ENCODE measurements around the gene ACIN1. TPM values are rescaled to one million over a fixed set of nuclear protein-coding genes. Genes with fewer than 3 reads are reported as not detected.

ACIN1 gene
- total RNA-seq, 1 donor from 2014 or later: 67.8 TPM

GRCh38 chr14:23056956-23057756 is 37.8 kb downstream of the ACIN1 start, which contains the start of gene CDH24:
Gene CDH24, minus strand, starts transcription at chr14:23057520. Its CDS starts 1,787 bp downstream, at chr14:23055733.
- no peak for DNase-seq

- DNase-seq: no peak
These were observed 38.6 kb downstream of the ACIN1 start for GRCh38 chr14:23056145-23056955.

DNA sequence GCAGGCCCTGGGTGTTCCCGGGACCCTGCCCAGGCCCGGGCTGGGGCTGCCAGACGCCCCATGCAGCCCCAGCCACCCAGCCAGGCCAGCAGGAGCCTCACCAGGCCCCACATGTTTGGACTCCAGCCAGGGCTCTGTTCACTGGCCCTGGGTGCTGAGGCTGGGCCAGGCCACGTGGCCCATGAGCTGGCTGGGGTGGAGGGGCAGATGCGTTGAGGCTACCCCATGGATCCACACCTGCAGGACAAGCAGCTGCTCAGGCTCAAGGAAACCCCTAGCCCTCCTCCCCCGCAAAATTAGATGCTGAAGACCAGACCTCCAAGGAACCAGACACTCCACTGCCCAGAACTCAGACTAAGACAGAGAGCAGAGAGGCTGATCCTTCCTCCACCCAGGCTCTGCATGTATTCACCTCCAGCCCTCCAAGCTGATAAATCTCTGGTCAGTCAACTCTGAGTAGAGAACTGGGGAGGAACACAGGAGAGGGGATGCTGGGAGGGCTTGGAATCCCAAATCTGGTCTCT is 39.3 kb downstream of the ACIN1 start:
- no peak for DNase-seq

GRCh38 chr14:23055147-23055550 is 39.8 kb downstream of the ACIN1 start:
- no peak for DNase-seq

GRCh38 chr14:23054000-23054811 is 40.7 kb downstream of the ACIN1 start:
- DNase-seq: no peak

DNA sequence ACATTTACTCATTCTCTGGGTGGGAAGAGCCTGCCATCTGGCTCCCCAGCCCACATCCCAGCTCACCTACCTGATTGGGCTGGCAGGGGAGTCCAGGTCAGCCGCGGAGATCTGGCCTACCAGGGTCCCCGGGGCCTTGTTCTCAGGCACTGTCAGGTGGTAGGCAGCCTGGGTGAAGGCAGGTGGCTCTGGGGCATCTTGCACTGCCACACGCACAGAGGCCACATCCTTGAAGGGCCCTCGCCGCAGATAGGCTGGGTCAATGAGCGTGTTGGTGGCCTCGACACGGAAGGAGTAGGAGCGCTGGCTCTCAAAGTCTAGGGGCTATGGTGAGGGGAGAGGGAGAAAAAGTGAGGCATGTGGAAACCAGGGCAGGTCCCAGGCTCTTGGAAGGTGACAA is 41.5 kb downstream of the ACIN1 start:
- DNase-seq: no peak

DNA sequence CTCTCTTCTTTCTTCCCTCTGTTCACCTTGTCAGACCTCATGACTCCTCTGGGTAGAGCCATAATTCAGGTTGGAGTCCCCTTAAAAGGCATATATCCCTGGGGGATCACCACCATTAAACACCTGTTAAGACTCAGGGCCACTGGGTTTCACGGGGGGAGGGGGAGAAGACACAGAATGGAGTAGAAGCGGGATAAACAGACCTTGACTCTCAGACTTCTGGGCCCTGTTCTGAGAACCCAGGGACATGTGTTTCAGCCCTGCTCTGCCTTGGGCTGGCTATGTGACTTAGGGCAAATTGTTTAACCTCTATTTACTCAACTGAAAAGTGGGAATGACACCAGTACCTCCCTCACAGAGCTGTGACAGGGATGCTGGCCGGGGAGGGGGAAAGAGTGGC is 42.3 kb downstream of the ACIN1 start:
- DNase-seq: no peak

GRCh38 chr14:23052182-23052623 is 42.7 kb downstream of the ACIN1 start:
- DNase-seq: no peak

GRCh38 chr14:23051141-23052057 is 43.5 kb downstream of the ACIN1 start:
- no peak for DNase-seq

GRCh38 chr14:23049011-23049410 is 45.9 kb downstream of the ACIN1 start:
- DNase-seq: no peak

- DNase-seq: no peak
These were observed 46.9 kb downstream of the ACIN1 start for GRCh38 chr14:23047751-23048693.

GRCh38 chr14:23047034-23047634 is 47.8 kb downstream of the ACIN1 start:
- DNase-seq: no peak

GRCh38 chr14:23045419-23046357 is 49.2 kb downstream of the ACIN1 start:
- DNase-seq: no peak

- DNase-seq: no peak
These were observed 50.1 kb downstream of the ACIN1 start for GRCh38 chr14:23044840-23045239.

DNA sequence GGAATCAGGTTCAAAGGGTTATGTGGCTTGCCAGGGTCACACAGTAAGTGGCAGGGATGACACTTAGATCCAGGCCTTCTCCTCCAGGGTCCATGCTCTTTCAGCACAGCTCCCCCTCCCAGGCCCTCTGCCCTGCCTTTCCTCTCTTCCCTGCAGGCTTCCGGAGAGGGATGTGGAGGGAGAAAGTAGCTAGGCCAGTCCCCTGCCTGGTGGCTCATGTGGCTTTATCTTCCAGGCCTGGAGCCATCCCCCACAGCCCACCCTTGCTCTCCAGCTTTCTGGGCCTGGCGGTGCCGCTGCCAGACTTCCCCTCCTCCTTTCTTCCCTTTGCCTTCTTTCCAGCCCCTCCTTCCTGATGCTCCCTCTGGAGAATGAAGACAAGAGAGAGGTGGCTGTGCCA is 51.2 kb downstream of the ACIN1 start:
- no peak for DNase-seq

GRCh38 chr14:23043145-23043544 is 51.8 kb downstream of the ACIN1 start:
- DNase-seq: no peak

DNA sequence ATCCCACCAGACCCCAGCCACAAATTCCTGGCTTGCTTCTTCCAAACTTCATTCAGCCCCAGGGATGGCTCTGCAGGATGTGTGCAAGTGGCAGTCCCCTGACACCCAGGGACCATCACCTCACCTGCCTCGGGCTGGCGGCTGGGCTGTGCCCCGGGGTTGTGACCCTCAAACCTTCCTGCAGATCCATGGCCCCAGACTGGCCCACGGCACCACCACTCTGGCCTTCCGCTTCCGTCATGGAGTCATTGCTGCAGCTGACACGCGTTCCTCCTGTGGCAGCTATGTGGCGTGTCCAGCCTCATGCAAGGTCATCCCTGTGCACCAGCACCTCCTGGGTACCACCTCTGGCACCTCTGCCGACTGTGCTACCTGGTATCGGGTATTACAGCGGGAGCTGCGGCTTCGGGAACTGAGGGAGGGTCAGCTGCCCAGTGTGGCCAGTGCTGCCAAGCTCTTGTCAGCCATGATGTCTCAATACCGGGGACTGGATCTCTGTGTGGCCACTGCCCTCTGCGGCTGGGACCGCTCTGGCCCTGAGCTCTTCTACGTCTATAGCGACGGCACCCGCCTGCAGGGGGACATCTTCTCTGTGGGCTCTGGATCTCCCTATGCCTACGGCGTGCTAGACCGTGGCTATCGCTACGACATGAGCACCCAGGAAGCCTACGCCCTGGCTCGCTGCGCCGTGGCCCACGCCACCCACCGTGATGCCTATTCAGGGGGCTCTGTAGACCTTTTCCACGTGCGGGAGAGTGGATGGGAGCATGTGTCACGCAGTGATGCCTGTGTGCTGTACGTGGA is 52.6 kb downstream of the ACIN1 start, which contains the start of gene PSMB11:
PSMB11 (plus strand) TSS at position 51 of the 804 bp plus-strand sequence; CDS start at position 65, 14 bp downstream.
- no peak for DNase-seq

All from occipital lobe (tissue), 2 donors.